A549 (cell line): ENCODE measurements around the gene C19orf67. TPM values are rescaled to one million over a fixed set of nuclear protein-coding genes. Genes with fewer than 3 reads are reported as not detected.

Experiments
- ATAC-seq, 2 experiments: fragments of 200-7000 bp in 1 of 2; fragments of >200 bp in 1 of 2; cut with Nextera tagmentation in 1 of 2; cut with Tn5 transposase in 1 of 2; 3 replicates each; pipeline versions ENCODE4 v1.8.0 to v1.9.1; 2018 to 2020; ENCODE audit warnings: mild to moderate bottlenecking in 1 of 2, moderate library complexity in 1 of 2
- CTCF ChIA-PET: fragments of 300-600 bp; sonication (Branson Sonifier 250); formaldehyde crosslinking; extraction: SDS; loops from one replicate; lab custom pipeline; 2021; ENCODE audit warnings: antibody characterized with exemption, inconsistent platforms; lab: Yijun Ruan, JAX
- POLR2A ChIA-PET: fragments of 350-600 bp; formaldehyde crosslinking; extraction: SDS; loops from one replicate; lab custom pipeline; 2021; ENCODE audit warnings: antibody characterized with exemption, inconsistent platforms; lab: Yijun Ruan, JAX
- DNase-seq, 2 experiments: peaks; one replicate each; pipeline versions ENCODE4 v3.0.0 to v3.0.0-alpha.2; 2011 to 2016; ENCODE audit warnings: low read depth in 1 of 2, low spot score in 1 of 2
- FAIRE-seq: peaks from 2 replicates; lab custom pipeline; 2011; peaks lifted over from hg19 to GRCh38; lab: Jason Lieb, UNC
- H3K27ac ChIP-seq, 2 experiments: fragments of >200 bp; sonication (Bioruptor Twin); formaldehyde crosslinking; 3 replicates each; pipeline ENCODE4 v1.5.1; 2016 to 2017
- H3K4me1 ChIP-seq: fragments of >200 bp; sonication (Bioruptor Twin); formaldehyde crosslinking; 3 replicates; pipeline ENCODE4 v1.6.1; 2016
- H3K4me2 ChIP-seq: fragments of >200 bp; sonication (Bioruptor Twin); formaldehyde crosslinking; 3 replicates; pipeline ENCODE4 v1.6.1; 2016
- H3K4me3 ChIP-seq: fragments of >200 bp; sonication (Bioruptor Twin); formaldehyde crosslinking; 3 replicates; pipeline ENCODE4 v1.5.1; 2016
- H3K9me3 ChIP-seq: fragments of >200 bp; sonication (Bioruptor Twin); formaldehyde crosslinking; 3 replicates; pipeline ENCODE4 v1.6.1; 2016
- CEBPB ChIP-seq, 2 experiments: fragments of >200 bp in 1 of 2; sonication (Bioruptor Twin) in 1 of 2; formaldehyde crosslinking in 1 of 2; IDR thresholded peaks; 2 replicates each; pipeline ENCODE4 v1.6.1; 2012 to 2016
- GATA3 ChIP-seq: IDR thresholded peaks from 2 replicates; pipeline ENCODE4 v1.6.1; 2012; ENCODE audit warnings: borderline replicate concordance
- HEYL ChIP-seq: fragments of 250-450 bp; sonication (Bioruptor Pico); IDR thresholded peaks from 2 replicates; pipeline ENCODE4 v1.8.0; 2021; ENCODE audit warnings: mild to moderate bottlenecking, moderate library complexity
- KDM1A ChIP-seq: fragments of 200-600 bp; sonication (generic); IDR thresholded peaks from 2 replicates; pipeline ENCODE4 v1.6.1; 2016; ENCODE audit warnings: low read depth, mild to moderate bottlenecking
- MYC ChIP-seq: IDR thresholded peaks from 2 replicates; pipeline ENCODE4 v1.6.1; 2012; ENCODE audit warnings: mild to moderate bottlenecking, inconsistent platforms, low read length, improper control_type of control experiment, borderline replicate concordance
- NPAS2 ChIP-seq: fragments of 250-450 bp; sonication (Bioruptor Pico); IDR thresholded peaks from 2 replicates; pipeline ENCODE4 v1.8.0; 2022; ENCODE audit warnings: mild to moderate bottlenecking, moderate library complexity, borderline replicate concordance
- RCOR1 ChIP-seq: fragments of 150-350 bp; IDR thresholded peaks from 2 replicates; pipeline ENCODE4 v1.6.1; 2014; ENCODE audit warnings: antibody characterized with exemption, low read length, low read depth
- SMC3 ChIP-seq: fragments of >200 bp; sonication (Bioruptor Twin); formaldehyde crosslinking; IDR thresholded peaks from 3 replicates; pipeline ENCODE4 v1.6.1; 2018; ENCODE audit warnings: inconsistent platforms
- WGBS: methylation state at CpG from one replicate; pipeline ENCODE4 v1.1.6; 2017; ENCODE audit errors: missing lambda C conversion rate; 5-methylcytosine and 5-hydroxymethylcytosine counted together
- polyA plus RNA-seq, 4 experiments: library from polyadenylated mRNA; depleted of rRNA in 3 of 4; stranded (reverse); fragments of >200 nt; fragmentation: RNase III in 1 of 4; extraction: RNeasy Plus Mini Kit Qiagen cat#74134 plus additional on column Dnase treatment in 1 of 4; gene quantifications; 2 replicates in 3 of 4; 3 replicates in 1 of 4; pipeline ENCODE4 v1.2.3, GENCODE V29; 2011 to 2017
- TF ChIP-seq, protein P1 (sequence below): fragments of >200 bp; sonication (Bioruptor Twin); formaldehyde crosslinking; IDR thresholded peaks from 3 replicates; pipeline ENCODE4 v1.5.1; 2016
- TF ChIP-seq, protein P2 (sequence below): fragments of >200 bp; sonication (Bioruptor Twin); formaldehyde crosslinking; IDR thresholded peaks from 3 replicates; pipeline ENCODE4 v1.6.1; 2016

The C19orf67 gene
- polyA plus RNA-seq, 2 of the 4 experiments (the other 2 are of a cell fraction), result not detected

DNA sequence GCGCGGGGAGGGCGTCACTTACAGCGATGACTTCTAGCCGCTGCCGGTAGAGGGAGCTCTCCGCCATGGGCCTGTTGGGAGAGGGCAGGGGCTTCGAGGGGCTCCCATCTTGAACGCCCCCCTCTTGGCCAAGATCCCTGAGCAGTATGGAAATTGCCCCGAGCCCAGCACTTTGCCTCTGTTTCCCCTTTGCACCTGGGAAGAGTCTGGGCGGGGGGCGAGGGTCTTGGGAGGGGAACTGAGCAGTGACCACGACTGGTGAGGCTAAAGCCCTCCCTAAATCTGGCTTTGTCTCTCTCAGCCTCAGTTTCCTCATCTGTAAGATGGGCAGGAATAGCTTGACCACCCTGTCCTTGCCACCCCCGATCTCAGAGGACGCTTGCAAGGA, 26.5 kb downstream of the C19orf67 start:
- peak in 1 of 2 experiments; percentile 61; a peak in 3 of 6 replicates for ATAC-seq
- CTCF ChIA-PET, result interaction anchor here (0.6 to 8.8 kb wide), 35 partner anchors 9 to 428 kb away, joined by 3 to 93 read pairs (median 4); partner anchors contain the start of genes ASF1B, IL27RA, MISP3 and NANOS3
- H3K4me2 ChIP-seq, result peak overlapping the region; percentile 95
- peak overlapping the region in 1 of 2 experiments; percentile 87; a peak in 2 of 6 replicates for H3K27ac ChIP-seq
- WGBS, result 19% methylated on average over 15 of the region's 15 CpGs
- no peaks in the 10 kb centered on the region for H3K9me3 ChIP-seq
- H3K4me1 ChIP-seq, result peaks cover 20% of the 10 kb centered on the region
- FAIRE-seq, result no peak
- no peak for TF ChIP-seq NPAS2 (CRISPR knock-in tag)
- TF ChIP-seq, protein P1, sequence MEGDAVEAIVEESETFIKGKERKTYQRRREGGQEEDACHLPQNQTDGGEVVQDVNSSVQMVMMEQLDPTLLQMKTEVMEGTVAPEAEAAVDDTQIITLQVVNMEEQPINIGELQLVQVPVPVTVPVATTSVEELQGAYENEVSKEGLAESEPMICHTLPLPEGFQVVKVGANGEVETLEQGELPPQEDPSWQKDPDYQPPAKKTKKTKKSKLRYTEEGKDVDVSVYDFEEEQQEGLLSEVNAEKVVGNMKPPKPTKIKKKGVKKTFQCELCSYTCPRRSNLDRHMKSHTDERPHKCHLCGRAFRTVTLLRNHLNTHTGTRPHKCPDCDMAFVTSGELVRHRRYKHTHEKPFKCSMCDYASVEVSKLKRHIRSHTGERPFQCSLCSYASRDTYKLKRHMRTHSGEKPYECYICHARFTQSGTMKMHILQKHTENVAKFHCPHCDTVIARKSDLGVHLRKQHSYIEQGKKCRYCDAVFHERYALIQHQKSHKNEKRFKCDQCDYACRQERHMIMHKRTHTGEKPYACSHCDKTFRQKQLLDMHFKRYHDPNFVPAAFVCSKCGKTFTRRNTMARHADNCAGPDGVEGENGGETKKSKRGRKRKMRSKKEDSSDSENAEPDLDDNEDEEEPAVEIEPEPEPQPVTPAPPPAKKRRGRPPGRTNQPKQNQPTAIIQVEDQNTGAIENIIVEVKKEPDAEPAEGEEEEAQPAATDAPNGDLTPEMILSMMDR, result peak; percentile 66
- POLR2A ChIA-PET, result interaction anchor here (0.8 kb wide), 1 partner anchor 13 kb away, joined by 3 read pairs; no protein-coding TSS in a partner anchor
- H3K4me3 ChIP-seq, result no peak overlapping the region
- no peak for DNase-seq

- Histone ChIP-seq H3K9me3 (no peaks in the 10 kb centered on the region), H3K4me3 (peak overlapping the region; percentile 56), H3K4me1 (peaks cover 20% of the 10 kb centered on the region), H3K4me2 (peak overlapping the region; percentile 95), H3K27ac (peak overlapping the region in 1 of 2 experiments; percentile 87; a peak in 3 of 6 replicates)
- ChIA-PET POLR2A (interaction anchor here (0.8 kb wide), 1 partner anchor 14 kb away, joined by 3 read pairs; no protein-coding TSS in a partner anchor), CTCF (interaction anchor here (0.6 to 8.8 kb wide), 32 partner anchors 10 to 428 kb away, joined by 3 to 93 read pairs (median 4); partner anchors contain the start of genes ASF1B, IL27RA, MISP3 and NANOS3)
- no peak for FAIRE-seq
- no peak; a peak in 1 of 6 replicates for ATAC-seq
- TF ChIP-seq RCOR1 (no peak), HEYL (CRISPR knock-in tag) (no peak)
- TF ChIP-seq, protein P2, sequence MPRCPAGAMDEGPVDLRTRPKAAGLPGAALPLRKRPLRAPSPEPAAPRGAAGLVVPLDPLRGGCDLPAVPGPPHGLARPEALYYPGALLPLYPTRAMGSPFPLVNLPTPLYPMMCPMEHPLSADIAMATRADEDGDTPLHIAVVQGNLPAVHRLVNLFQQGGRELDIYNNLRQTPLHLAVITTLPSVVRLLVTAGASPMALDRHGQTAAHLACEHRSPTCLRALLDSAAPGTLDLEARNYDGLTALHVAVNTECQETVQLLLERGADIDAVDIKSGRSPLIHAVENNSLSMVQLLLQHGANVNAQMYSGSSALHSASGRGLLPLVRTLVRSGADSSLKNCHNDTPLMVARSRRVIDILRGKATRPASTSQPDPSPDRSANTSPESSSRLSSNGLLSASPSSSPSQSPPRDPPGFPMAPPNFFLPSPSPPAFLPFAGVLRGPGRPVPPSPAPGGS, result no peak
- WGBS, result 14% methylated on average over 15 of the region's 17 CpGs
- no peak for DNase-seq
These were observed 27.1 kb downstream of the C19orf67 start for GRCh38 chr19:14058182-14059092.

DNA sequence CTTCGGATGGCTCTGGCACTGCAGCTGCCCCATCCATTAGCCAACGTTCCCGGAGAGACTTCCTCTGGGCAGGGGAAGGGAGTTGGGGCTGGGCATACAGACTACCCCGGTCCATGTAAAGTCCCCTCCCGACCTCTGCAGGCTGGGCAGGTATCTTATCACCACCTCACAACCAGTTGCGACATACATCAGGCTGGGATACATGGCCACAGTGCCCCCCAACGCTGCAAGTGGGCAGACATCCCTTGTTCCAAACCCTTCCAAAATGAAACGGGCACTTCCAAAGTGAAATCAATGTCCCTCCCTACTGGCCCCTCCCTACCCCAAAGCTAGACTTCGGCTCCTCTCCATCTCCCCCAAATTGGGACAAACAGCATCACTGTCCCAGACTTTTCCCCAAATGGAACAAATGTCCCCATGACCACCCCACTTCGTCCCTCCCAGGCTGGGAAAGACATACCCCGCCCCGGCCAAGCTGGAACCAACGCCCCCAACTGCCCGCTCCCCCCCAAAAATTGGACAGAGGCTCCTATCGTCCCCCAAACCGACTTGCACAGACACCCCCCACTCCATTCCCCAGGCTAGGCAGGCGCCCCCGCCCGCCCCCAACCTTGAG, 28.7 kb downstream of the C19orf67 start:
- ATAC-seq (0 out of 6 replicates have a peak, but pooled peaks of 1 of the 2 experiments have one; percentile 8), FAIRE-seq (no peak)
- H3K4me2 ChIP-seq, result peak overlapping the region; percentile 95

GRCh38 chr19:14056069-14056666, 29.4 kb downstream of the C19orf67 start:
- DNase-seq (no peak), FAIRE-seq (no peak), ATAC-seq (no peak)
- peaks cover 10% of the 10 kb centered on the region for H3K4me1 ChIP-seq
- TF ChIP-seq KDM1A (peak; percentile 47; the same call in 1 of the 2 replicates), GATA3 (no peak), MYC (no peak)
- no peaks in the 10 kb centered on the region for H3K9me3 ChIP-seq
- H3K4me3 ChIP-seq, result no peak overlapping the region
- H3K27ac ChIP-seq, result no peak overlapping the region
- ChIA-PET POLR2A (interaction anchor here (1.5 kb wide), 1 partner anchor 16 kb away, joined by 4 read pairs; the partner anchor contains the start of gene MISP3), CTCF (interaction anchor here (1.0 to 8.8 kb wide), 5 partner anchors 11 to 97 kb away, joined by 3 to 93 read pairs (median 5); partner anchors contain the start of gene MISP3)
- H3K4me2 ChIP-seq, result no peak overlapping the region
- WGBS, result 93% methylated on average over 7 of the region's 10 CpGs

More for the DNA sequence above, 28.7 kb downstream of the C19orf67 start:
- 72% methylated on average over 9 of the region's 19 CpGs for WGBS
- no peak for DNase-seq
- H3K4me3 ChIP-seq, result peak overlapping the region; percentile 56
- TF ChIP-seq SMC3, result no peak
- TF ChIP-seq CEBPB (IDR thresholded peaks at IDR 0.05), result peak; percentile 30 to 80; a peak in 3 of 4 replicates
- H3K27ac ChIP-seq, result peak overlapping the region; percentile 45 to 87; a peak in 4 of 6 replicates
- ChIA-PET POLR2A (interaction anchor here (0.8 to 1.5 kb wide), 2 partner anchors 15 to 25 kb away, joined by 3 to 4 read pairs; partner anchors contain the start of genes IL27RA and MISP3), CTCF (interaction anchor here (0.6 to 8.8 kb wide), 12 partner anchors 8 to 172 kb away, joined by 3 to 93 read pairs (median 5); partner anchors contain the start of genes ASF1B, IL27RA and MISP3)
- no peaks in the 10 kb centered on the region for H3K9me3 ChIP-seq
- peaks cover 17% of the 10 kb centered on the region for H3K4me1 ChIP-seq
